GM12872 (cell line): ENCODE data around the gene LDHB.

Source experiments
- TF ChIP-seq, protein P1 (sequence below): IDR thresholded peaks from 3 replicates; pipeline ENCODE4 v1.5.1; 2011; ENCODE audit warnings: low read depth, mild to moderate bottlenecking, low read length, moderate library complexity; ENCODE audit not compliant: insufficient read depth

The LDHB gene

DNA sequence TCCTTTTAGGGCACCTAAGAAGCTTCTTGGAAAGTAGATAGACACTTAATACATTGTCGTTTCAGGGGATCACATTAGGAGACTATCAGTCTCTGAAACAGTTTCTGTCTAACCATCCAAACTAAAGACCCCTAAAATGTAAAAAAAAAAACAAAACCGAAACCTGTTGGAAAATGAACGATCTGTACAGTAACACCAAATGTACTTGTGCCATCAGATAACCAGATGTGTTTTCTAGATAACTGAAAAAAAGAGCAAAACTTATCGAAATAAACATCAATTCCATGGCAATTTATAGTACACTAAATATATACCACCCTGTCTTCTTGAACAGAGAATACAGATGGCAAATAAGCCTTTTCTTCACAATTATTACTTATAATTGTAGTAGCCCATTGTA is 2.1 kb downstream of the LDHB start:
- TF ChIP-seq, protein P1, sequence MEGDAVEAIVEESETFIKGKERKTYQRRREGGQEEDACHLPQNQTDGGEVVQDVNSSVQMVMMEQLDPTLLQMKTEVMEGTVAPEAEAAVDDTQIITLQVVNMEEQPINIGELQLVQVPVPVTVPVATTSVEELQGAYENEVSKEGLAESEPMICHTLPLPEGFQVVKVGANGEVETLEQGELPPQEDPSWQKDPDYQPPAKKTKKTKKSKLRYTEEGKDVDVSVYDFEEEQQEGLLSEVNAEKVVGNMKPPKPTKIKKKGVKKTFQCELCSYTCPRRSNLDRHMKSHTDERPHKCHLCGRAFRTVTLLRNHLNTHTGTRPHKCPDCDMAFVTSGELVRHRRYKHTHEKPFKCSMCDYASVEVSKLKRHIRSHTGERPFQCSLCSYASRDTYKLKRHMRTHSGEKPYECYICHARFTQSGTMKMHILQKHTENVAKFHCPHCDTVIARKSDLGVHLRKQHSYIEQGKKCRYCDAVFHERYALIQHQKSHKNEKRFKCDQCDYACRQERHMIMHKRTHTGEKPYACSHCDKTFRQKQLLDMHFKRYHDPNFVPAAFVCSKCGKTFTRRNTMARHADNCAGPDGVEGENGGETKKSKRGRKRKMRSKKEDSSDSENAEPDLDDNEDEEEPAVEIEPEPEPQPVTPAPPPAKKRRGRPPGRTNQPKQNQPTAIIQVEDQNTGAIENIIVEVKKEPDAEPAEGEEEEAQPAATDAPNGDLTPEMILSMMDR = no peak

- TF ChIP-seq, protein P1 = no peak
These were observed 5.8 kb downstream of the LDHB start for GRCh38 chr12:21651821-21652220.

GRCh38 chr12:21650997-21651396 is 6.6 kb downstream of the LDHB start:
- TF ChIP-seq, protein P1 = no peak

- TF ChIP-seq, protein P1 = no peak
These were observed 8.6 kb downstream of the LDHB start for GRCh38 chr12:21649034-21649433.

DNA sequence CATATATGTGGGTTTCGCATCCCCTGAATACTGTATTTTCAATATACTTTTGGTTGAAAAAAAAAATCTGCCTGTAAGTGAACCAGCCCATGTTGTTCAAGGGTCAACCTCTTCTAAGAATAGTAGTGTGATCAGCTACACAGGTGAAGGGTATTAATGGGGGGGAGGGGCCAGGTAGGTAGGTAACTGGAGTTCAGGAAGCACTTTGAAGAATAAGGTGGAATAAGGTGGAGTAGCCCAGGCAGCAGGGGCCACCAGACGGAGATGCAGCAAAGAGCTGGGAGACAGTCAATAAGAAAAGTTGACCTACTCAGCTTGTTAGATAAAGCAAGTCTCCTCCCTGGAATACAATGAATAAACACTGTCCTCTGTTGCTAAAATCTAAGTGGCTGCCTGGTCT is 9.3 kb downstream of the LDHB start:
- TF ChIP-seq, protein P1 = no peak

- TF ChIP-seq, protein P1 = no peak
These were observed 10.5 kb downstream of the LDHB start for GRCh38 chr12:21647179-21647578.

- TF ChIP-seq, protein P1 = no peak
These were observed 13.1 kb downstream of the LDHB start for GRCh38 chr12:21644516-21644915.

GRCh38 chr12:21643758-21644157 is 13.9 kb downstream of the LDHB start:
- TF ChIP-seq, protein P1 = no peak
